ENCODE data around the gene OLFM1.

The OLFM1 gene

GRCh38 chr9:135087489-135087792 is at the start of gene OLFM1:
Gene OLFM1, plus strand, starts transcription at chr9:135087668. Its CDS starts 322 bp downstream, at chr9:135087990.
- peak; percentile 64 for DNase-seq
- in situ Hi-C loops (cut with MboI; ENCODE audit: low pct_unique_long_range_greater_than_20kb, low sequenced_read_pairs): no loop called here

GRCh38 chr9:135038331-135038730 is 49.1 kb upstream of the OLFM1 start:
- in situ Hi-C loops (cut with MboI; ENCODE audit: low pct_unique_long_range_greater_than_20kb, low sequenced_read_pairs): no loop called here
- DNase-seq: no peak

DNA sequence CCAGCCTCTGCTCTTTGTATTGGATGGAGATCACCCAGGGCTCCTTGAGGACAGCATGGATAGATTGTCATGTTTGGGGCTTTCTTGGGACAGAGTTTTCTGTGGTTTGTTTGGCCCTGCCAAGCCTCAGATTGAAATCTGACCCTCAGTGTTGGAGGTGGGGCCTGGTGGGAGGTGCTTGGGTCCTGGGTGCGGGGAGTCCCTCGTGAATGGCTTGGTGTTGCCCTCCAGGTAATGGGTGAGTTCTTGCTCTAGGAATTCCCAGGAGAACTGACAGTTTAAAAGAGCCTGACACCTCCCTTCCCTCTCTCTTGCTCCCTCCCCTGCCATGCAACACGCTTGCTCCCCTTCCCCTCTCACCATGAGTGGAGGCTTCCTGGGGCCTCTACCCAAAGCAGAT is 48.6 kb upstream of the OLFM1 start:
- in situ Hi-C loops (cut with MboI; ENCODE audit: low pct_unique_long_range_greater_than_20kb, low sequenced_read_pairs): no loop called here
- DNase-seq: no peak

GRCh38 chr9:135039266-135039870 is 48.1 kb upstream of the OLFM1 start:
- in situ Hi-C loops (cut with MboI; ENCODE audit: low pct_unique_long_range_greater_than_20kb, low sequenced_read_pairs): no loop called here
- DNase-seq: no peak

GRCh38 chr9:135039916-135040645 is 47.4 kb upstream of the OLFM1 start:
- in situ Hi-C loops (cut with MboI; ENCODE audit: low pct_unique_long_range_greater_than_20kb, low sequenced_read_pairs): no loop called here
- no peak for DNase-seq

DNA sequence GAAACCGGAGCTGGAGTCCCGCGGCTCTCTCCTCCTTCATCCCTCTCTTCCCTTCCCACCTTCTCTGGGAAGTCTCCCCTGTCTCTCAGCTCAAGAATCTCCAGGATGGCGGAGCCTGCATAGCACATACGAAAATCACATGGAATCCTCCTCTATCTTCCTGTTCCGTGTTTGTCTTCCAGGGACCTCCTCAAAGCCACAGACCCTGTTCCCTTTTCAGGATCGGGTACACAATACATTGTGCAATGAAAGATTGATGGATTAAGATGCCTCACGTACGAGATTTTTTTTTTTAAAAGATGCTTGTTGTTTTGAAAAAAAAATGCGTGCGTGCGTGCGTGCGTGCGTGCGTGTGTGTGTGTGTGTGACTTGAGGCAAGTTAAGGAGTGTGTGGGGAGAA is 46.6 kb upstream of the OLFM1 start:
- in situ Hi-C loops (cut with MboI; ENCODE audit: low pct_unique_long_range_greater_than_20kb, low sequenced_read_pairs): no loop called here
- DNase-seq: no peak

- in situ Hi-C loops (cut with MboI; ENCODE audit: low pct_unique_long_range_greater_than_20kb, low sequenced_read_pairs): no loop called here
- no peak for DNase-seq
Measured at GRCh38 chr9:135043345-135043744, 44.1 kb upstream of the OLFM1 start.

DNA sequence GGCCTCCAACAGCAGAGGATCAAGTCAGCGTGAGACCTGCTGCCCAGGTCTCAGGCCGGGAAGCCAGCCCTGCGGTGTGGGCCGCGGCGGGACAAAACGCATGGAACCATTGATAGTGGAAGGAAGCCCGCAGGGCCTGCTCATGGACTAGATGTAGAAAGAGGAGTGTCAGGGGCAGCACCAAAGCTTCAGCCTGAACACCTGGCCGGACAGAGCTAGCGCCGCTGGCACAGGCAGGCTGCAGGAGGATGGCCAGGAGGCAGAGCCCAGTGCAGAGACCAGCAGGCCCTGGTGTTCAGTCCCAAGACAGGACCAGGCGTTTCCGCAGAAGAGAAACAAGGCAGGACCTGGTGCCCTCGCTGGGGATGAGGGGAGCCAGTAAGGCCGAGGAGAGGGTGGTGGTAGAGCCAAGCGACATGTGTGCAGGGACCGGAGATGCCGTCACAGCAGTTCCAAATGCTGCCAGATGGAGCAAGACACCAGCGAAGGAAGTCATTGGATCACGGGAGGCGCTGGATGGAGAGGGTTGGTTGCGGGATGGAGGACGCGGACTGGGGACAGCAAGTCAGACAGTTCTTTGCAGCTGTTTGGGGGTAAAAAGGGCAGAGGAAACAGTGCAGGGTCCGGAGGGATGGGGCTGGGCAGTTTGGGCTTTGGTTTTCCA is 42.1 kb upstream of the OLFM1 start:
- in situ Hi-C loops (cut with MboI; ENCODE audit: low pct_unique_long_range_greater_than_20kb, low sequenced_read_pairs): no loop called here
- DNase-seq: no peak

DNA sequence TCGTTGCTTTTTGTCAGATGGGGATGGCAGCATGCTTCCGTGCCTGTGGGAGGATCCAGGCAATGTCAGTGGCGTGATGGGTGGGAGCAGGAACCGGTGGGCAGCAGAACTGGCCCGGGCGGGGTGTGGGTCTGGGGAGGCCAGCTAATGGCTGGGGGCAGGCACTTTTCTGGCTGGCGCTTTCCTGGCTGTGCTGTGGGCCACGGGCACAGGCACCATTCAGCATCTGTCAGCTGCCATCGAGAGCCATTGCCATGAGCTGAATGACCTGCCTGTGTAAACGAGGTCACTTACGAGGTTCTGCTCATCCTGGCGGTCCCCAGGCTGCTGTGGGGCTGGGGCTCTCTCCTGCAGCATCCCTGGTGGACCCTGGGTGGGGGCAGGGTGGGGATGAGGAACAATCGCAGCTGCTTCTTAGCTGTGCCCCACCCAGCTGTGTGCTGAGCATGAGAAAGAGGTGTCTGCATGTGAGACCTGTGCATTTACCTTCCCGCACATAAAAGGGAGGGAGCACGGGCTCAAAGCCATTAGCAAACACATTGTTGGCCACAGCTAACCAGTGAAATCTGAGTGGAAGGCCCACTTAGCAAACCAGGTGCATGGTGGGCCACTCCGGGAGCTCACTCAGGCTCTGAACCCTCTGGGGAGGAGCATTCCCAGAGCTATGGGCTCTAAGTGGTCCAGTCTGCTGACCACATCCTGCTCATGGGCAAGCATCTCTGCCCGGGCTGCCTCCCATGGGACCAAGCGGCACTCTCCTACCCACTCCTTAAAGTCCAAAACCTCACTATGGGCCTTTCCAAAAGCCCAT is 41.3 kb upstream of the OLFM1 start:
- no peak for DNase-seq
- in situ Hi-C loops (cut with MboI; ENCODE audit: low pct_unique_long_range_greater_than_20kb, low sequenced_read_pairs): no loop called here

- no peak for DNase-seq
- in situ Hi-C loops (cut with MboI; ENCODE audit: low pct_unique_long_range_greater_than_20kb, low sequenced_read_pairs): no loop called here
Measured at GRCh38 chr9:135046739-135047350, 40.6 kb upstream of the OLFM1 start.

DNA sequence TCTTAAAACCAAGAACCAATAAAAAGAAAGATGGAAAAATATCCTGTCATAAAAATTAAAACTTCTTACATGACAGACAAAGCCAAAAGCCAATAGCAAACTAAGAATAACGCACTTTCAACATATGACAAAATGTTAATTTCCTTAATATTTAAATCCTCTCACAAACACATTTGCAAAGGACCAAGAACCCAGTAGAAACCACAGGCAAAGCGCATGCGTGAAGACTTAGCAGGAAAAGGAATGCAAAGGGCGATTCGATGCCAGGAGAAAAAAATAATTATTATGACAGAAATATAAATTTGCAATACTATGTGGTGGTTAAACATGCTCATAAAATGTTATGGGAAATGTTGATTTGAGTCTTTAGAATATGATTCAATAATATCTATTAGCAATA is 39.9 kb upstream of the OLFM1 start:
- in situ Hi-C loops (cut with MboI; ENCODE audit: low pct_unique_long_range_greater_than_20kb, low sequenced_read_pairs): no loop called here
- DNase-seq: no peak

GRCh38 chr9:135048046-135048757 is 39.3 kb upstream of the OLFM1 start:
- in situ Hi-C loops (cut with MboI; ENCODE audit: low pct_unique_long_range_greater_than_20kb, low sequenced_read_pairs): no loop called here
- DNase-seq: no peak

DNA sequence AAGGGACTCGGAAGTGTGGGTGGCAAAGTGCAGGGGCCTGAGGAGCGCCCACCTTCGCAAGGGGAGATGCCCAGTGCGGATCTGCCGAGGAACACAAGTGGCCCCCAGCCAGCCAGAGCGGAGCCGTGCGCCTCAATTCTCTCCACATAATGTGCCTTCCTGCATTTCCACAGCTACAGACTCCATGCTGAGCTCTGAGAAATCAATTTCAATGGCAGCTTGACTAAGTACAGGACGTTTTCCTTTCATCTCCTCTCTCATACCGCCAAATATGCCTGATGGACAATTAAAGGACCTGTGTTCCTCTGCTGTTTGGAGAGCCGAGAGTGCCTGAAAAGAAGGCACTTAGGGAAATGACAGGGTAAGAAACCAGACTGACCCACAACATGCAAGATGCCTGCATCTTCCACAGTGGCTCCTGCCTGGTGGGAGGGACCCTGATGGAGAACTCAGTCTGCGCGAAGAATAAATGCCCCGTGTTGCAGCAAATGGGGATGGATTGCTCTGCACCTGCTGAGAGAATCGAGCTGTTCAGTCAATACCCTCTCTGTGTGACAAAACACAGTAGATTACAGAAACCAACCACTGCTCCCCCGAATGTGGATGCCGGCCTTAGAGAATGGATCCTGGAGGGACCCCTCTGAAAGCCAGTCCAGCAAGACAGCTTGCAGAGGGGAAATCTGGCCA is 38.6 kb upstream of the OLFM1 start:
- in situ Hi-C loops (cut with MboI; ENCODE audit: low pct_unique_long_range_greater_than_20kb, low sequenced_read_pairs): no loop called here
- DNase-seq: no peak

- in situ Hi-C loops (cut with MboI; ENCODE audit: low pct_unique_long_range_greater_than_20kb, low sequenced_read_pairs): no loop called here
- no peak for DNase-seq
Measured at GRCh38 chr9:135049460-135049859, 38.0 kb upstream of the OLFM1 start.

DNA sequence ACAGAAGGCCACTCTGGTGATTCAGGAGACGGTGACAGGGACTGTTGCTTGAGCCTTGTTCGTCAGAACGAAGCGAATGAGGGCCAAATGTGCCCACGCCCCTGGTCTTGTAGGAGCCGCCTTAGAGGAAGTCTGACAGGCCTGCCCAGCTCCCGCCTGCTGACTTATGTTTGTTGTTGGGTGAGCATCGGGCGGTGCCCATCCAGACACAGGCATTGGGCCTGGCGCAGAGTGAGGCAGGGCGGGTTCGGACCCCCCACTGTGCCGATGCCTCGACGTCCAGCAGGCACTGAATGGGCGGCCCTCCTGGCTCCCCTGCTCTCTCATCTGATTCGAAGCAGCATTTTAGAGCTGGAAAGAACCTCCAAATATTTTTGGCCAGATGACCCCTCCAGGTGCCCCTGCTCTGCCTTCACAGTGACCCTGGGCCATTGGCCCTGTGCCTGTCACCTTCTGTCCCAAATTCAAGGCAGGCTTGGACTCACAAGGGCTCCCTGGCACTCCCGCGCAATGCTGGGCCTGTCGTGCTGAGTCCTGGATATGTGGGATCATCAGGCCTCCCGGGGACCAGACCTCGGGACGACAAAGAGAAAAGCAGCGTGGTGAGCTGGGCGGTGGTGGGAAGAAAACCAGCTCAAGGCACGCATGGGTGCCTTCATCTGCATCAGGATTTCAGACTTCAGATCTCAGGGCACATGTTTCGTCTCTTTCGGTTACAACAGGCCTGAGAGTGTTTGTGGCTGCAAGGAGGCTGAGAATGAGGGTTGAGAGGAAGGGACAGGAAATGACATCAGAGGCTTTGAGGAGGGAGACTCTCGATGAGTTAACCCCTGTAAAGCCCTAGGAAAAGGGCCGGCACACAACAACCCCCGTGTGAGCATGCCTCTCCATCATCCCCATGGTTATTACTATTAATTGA is 37.1 kb upstream of the OLFM1 start:
- in situ Hi-C loops (cut with MboI; ENCODE audit: low pct_unique_long_range_greater_than_20kb, low sequenced_read_pairs): no loop called here

DNA sequence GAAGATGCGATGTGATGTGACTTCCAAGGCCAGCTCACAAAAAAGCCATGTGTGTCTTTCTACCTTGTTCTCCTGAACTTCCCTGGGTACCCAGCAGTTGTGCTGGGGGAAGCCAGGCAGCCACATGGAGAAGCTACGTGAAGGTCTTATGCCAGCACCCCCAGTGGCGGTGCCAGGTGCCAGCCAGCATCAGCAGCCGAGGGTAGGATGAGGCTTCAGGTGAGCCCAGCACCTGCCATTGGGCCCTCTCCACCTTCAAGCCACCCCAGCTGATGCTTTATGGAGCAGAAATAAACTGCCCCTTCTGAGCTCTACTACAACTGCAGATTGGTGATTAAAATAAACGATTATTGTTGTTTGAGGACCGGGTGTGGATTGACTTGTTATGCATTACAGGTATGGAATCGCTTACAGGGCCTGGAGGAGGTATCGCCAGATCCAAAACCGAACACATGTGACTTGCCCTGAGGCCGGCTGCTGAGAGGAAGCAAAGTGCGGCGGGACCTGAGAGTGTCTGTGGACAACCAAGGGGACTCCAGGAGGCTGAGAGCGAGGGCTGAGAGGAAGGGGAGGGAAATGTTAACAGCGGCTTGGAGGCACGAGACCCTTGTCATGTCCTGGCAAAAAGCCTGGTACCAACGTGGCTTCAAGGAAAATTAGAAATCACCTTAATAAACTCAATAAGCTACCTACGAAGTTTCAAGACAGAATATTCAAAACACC is 36.0 kb upstream of the OLFM1 start:
- in situ Hi-C loops (cut with MboI; ENCODE audit: low pct_unique_long_range_greater_than_20kb, low sequenced_read_pairs): no loop called here
- no peak for DNase-seq

More for the DNA sequence above, 37.1 kb upstream of the OLFM1 start:
- DNase-seq: no peak

GRCh38 chr9:135053133-135053532 is 34.3 kb upstream of the OLFM1 start:
- no peak for DNase-seq
- in situ Hi-C loops (cut with MboI; ENCODE audit: low pct_unique_long_range_greater_than_20kb, low sequenced_read_pairs): no loop called here

All from KBM-7 (cell line).